Neural cell (in vitro differentiated cells): ENCODE measurements around the gene TFPI. TPM values are rescaled to one million over a fixed set of nuclear protein-coding genes. Genes with fewer than 3 reads are reported as not detected.

Source experiments
- H2AFZ ChIP-seq: fragments of 200-600, 300-800 bp; sonication (generic), shearing (Covaris generic); 2 replicates; pipeline ENCODE4 v1.6.0; 2014; ENCODE audit warnings: low read depth, mild to moderate bottlenecking, antibody characterized with exemption, low read length, moderate library complexity
- H3F3A ChIP-seq: fragments of 200-600 bp; shearing (Covaris generic); 2 replicates; pipeline ENCODE4 v1.6.1; 2016; ENCODE audit warnings: mild to moderate bottlenecking, moderate library complexity, mixed read lengths, antibody characterized with exemption, low read length; ENCODE audit not compliant: insufficient read depth, poor library complexity, severe bottlenecking
- H3K27ac ChIP-seq: fragments of 200-600, 300-800 bp; sonication (generic), shearing (Covaris generic); 2 replicates; pipeline ENCODE4 v1.5.1; 2014; ENCODE audit warnings: mild to moderate bottlenecking, low read length, moderate library complexity
- H3K27me3 ChIP-seq: fragments of 300-800, 200-600 bp; sonication (generic), shearing (Covaris generic); 2 replicates; pipeline ENCODE4 v1.6.0; 2014; ENCODE audit warnings: mild to moderate bottlenecking, low read depth, low read length, moderate library complexity; ENCODE audit not compliant: insufficient read depth
- H3K36me3 ChIP-seq: fragments of 300-800, 200-600 bp; sonication (generic), shearing (Covaris generic); 2 replicates; pipeline ENCODE4 v1.5.1; 2014; ENCODE audit warnings: mild to moderate bottlenecking, antibody characterized with exemption, low read length, moderate library complexity; ENCODE audit not compliant: insufficient read depth
- H3K4me2 ChIP-seq: fragments of 300-800, 200-600 bp; sonication (generic), shearing (Covaris generic); 2 replicates; pipeline ENCODE4 v1.6.0; 2014; ENCODE audit warnings: mild to moderate bottlenecking, low read length
- H3K4me3 ChIP-seq: fragments of 300-800, 200-600 bp; sonication (generic), shearing (Covaris generic); 2 replicates; pipeline ENCODE4 v1.5.1; 2014; ENCODE audit warnings: mild to moderate bottlenecking, low read length, moderate library complexity
- H3K79me2 ChIP-seq: fragments of 200-600 bp; shearing (Covaris generic); replicated peaks from 2 replicates; pipeline ENCODE4 v1.6.0; 2014; ENCODE audit warnings: mild to moderate bottlenecking, low read length, moderate library complexity; ENCODE audit not compliant: insufficient read depth
- H3K9ac ChIP-seq: fragments of 300-800, 200-600 bp; sonication (generic), shearing (Covaris generic); 2 replicates; pipeline ENCODE4 v1.6.1; 2016; ENCODE audit warnings: mild to moderate bottlenecking, low read length, mixed read lengths
- H3K9me2 ChIP-seq: fragments of 200-600 bp; shearing (Covaris generic); 2 replicates; pipeline ENCODE4 v1.6.1; 2016; ENCODE audit warnings: mild to moderate bottlenecking, low read length, mixed read lengths; ENCODE audit not compliant: insufficient read depth
- H3K9me3 ChIP-seq: fragments of 200-600, 300-800 bp; sonication (generic), shearing (Covaris generic); 2 replicates; pipeline ENCODE4 v1.6.1; 2016; ENCODE audit warnings: mild to moderate bottlenecking, mixed run types, low read length, moderate library complexity, mixed read lengths
- H4K20me1 ChIP-seq: fragments of 200-600 bp; shearing (Covaris generic); 2 replicates; pipeline ENCODE4 v1.6.1; 2016; ENCODE audit warnings: mild to moderate bottlenecking, mixed run types; ENCODE audit not compliant: insufficient read depth
- CTCF ChIP-seq: fragments of 450-650 bp; IDR thresholded peaks from 2 replicates; pipeline ENCODE4 v1.5.1; 2014; ENCODE audit warnings: antibody characterized with exemption, mild to moderate bottlenecking, moderate library complexity; ENCODE audit not compliant: poor library complexity, severe bottlenecking
- EP300 ChIP-seq: fragments of 450-650 bp; conservative IDR thresholded peaks from 2 replicates; pipeline ENCODE4 v1.6.1; 2014; ENCODE audit warnings: antibody characterized with exemption, mild to moderate bottlenecking, moderate library complexity; ENCODE audit not compliant: poor library complexity, severe bottlenecking
- EZH2 ChIP-seq: fragments of 200-600, 300-800 bp; shearing (Covaris generic), sonication (generic); IDR thresholded peaks from 2 replicates; pipeline ENCODE4 v1.6.1; 2014; ENCODE audit warnings: antibody characterized with exemption, low read length, borderline replicate concordance, mild to moderate bottlenecking; ENCODE audit not compliant: insufficient read depth, poor library complexity, severe bottlenecking
- MXI1 ChIP-seq: fragments of 450-650 bp; conservative IDR thresholded peaks from 2 replicates; pipeline ENCODE4 v1.6.1; 2014; ENCODE audit warnings: antibody characterized with exemption, mild to moderate bottlenecking; ENCODE audit not compliant: poor library complexity, severe bottlenecking
- POLR2AphosphoS5 ChIP-seq: IDR thresholded peaks from 2 replicates; pipeline ENCODE4 v1.6.1; 2012
- RAD21 ChIP-seq: fragments of 450-650 bp; conservative IDR thresholded peaks from 2 replicates; pipeline ENCODE4 v1.6.1; 2014; ENCODE audit warnings: antibody characterized with exemption, mild to moderate bottlenecking, moderate library complexity
- REST ChIP-seq: IDR thresholded peaks from 2 replicates; pipeline ENCODE4 v1.6.1; 2012; ENCODE audit warnings: borderline replicate concordance
- SMC3 ChIP-seq: fragments of 450-650 bp; conservative IDR thresholded peaks from 2 replicates; pipeline ENCODE4 v1.6.1; 2014; ENCODE audit warnings: antibody characterized with exemption, mild to moderate bottlenecking, moderate library complexity; ENCODE audit not compliant: poor library complexity
- TAF1 ChIP-seq: IDR thresholded peaks from 2 replicates; pipeline ENCODE4 v1.6.1; 2012; ENCODE audit warnings: low read depth
- polyA plus RNA-seq: library from polyadenylated mRNA; depleted of rRNA; stranded (reverse); fragments of >200 nt; gene quantifications from 2 replicates; pipeline ENCODE4 v1.2.3, GENCODE V29; 2014

Gene TFPI
- polyA plus RNA-seq, 1 donor from 2014 or later: 0.51 TPM

- no peak overlapping the region for H3K27ac ChIP-seq
- no peak overlapping the region for H2AFZ ChIP-seq
- H3K27me3 ChIP-seq: no peaks in the 10 kb centered on the region
- no peak overlapping the region for H3K4me2 ChIP-seq
- no peaks in the 10 kb centered on the region for H3F3A ChIP-seq
- no peaks in the 10 kb centered on the region for H3K79me2 ChIP-seq
- H3K4me3 ChIP-seq: no peak overlapping the region
- no peaks in the 10 kb centered on the region for H3K36me3 ChIP-seq
- H4K20me1 ChIP-seq: no peaks in the 10 kb centered on the region
- H3K9me3 ChIP-seq: no peaks in the 10 kb centered on the region
- TF ChIP-seq RAD21 (no peak), EZH2 (no peak), TAF1 (no peak), SMC3 (no peak), POLR2AphosphoS5 (no peak), EP300 (no peak), CTCF (no peak), REST (no peak), MXI1 (no peak)
- no peaks in the 10 kb centered on the region for H3K9me2 ChIP-seq
- H3K9ac ChIP-seq: no peak overlapping the region
These were observed 83.5 kb downstream of the TFPI start for GRCh38 chr2:187470698-187471097.

GRCh38 chr2:187469538-187469937, 84.7 kb downstream of the TFPI start:
- Histone ChIP-seq H2AFZ (no peak overlapping the region), H3K4me2 (no peak overlapping the region)

More at GRCh38 chr2:187469538-187469937, 84.7 kb downstream of the TFPI start:
- Histone ChIP-seq H3K79me2 (no peaks in the 10 kb centered on the region), H3K4me3 (no peak overlapping the region), H3K27ac (no peak overlapping the region), H3K36me3 (no peaks in the 10 kb centered on the region), H3K27me3 (no peaks in the 10 kb centered on the region), H3K9me2 (no peaks in the 10 kb centered on the region), H3F3A (no peaks in the 10 kb centered on the region), H3K9ac (no peak overlapping the region), H4K20me1 (no peaks in the 10 kb centered on the region), H3K9me3 (no peaks in the 10 kb centered on the region)
- peak; percentile 65 for TF ChIP-seq REST
- TF ChIP-seq SMC3: no peak
- TF ChIP-seq POLR2AphosphoS5: peak; percentile 99
- TF ChIP-seq EP300: peak; percentile 99
